Brain microvascular endothelial cell (primary cell): ENCODE measurements around the gene P2RY2.

ENCODE experiments used
- DNase-seq: peaks from one replicate; pipeline ENCODE4 v3.0.0-alpha.2; 2020
- H3K27ac ChIP-seq: fragments of 250-450 bp; sonication (Bioruptor Pico); 2 replicates; pipeline ENCODE4 v1.5.1; 2020; ENCODE audit warnings: mild to moderate bottlenecking, moderate library complexity
- H3K27me3 ChIP-seq: fragments of 250-450 bp; sonication (Bioruptor Pico); replicated peaks from 2 replicates; pipeline ENCODE4 v1.5.1; 2020; ENCODE audit warnings: mild to moderate bottlenecking
- H3K36me3 ChIP-seq: fragments of 250-450 bp; sonication (Bioruptor Pico); replicated peaks from 2 replicates; pipeline ENCODE4 v1.5.1; 2020; ENCODE audit warnings: mild to moderate bottlenecking
- H3K4me3 ChIP-seq: 2 replicates; pipeline ENCODE4 v1.5.1; 2011; ENCODE audit warnings: low read depth, mild to moderate bottlenecking, control low read depth, low read length, moderate library complexity
- CTCF ChIP-seq: IDR thresholded peaks from 2 replicates; pipeline ENCODE4 v1.5.1; 2011; ENCODE audit warnings: low read depth, mild to moderate bottlenecking, moderate library complexity, low read length, control low read depth, inconsistent platforms; ENCODE audit errors: missing control alignments
- in situ Hi-C: cut with HindIII; loops from 2 replicates; pipeline ENCODE4 v1.10.0; 2017; ENCODE audit warnings: low sequenced_read_pairs, low pct_ligation_motif_present

P2RY2 gene

GRCh38 chr11:73173755-73174494, 44.2 kb upstream of the P2RY2 start:
- in situ Hi-C loops: no loop called here
- H3K4me3 ChIP-seq: no peak overlapping the region
- H3K27ac ChIP-seq: no peak overlapping the region
- no peak for TF ChIP-seq CTCF
- no peaks in the 10 kb centered on the region for H3K36me3 ChIP-seq
- DNase-seq: no peak
- no peaks in the 10 kb centered on the region for H3K27me3 ChIP-seq

GRCh38 chr11:73174495-73174791, 43.6 kb upstream of the P2RY2 start:
- no peak overlapping the region for H3K4me3 ChIP-seq
- no peak for DNase-seq
- no peak for TF ChIP-seq CTCF
- H3K36me3 ChIP-seq: no peaks in the 10 kb centered on the region
- H3K27me3 ChIP-seq: no peaks in the 10 kb centered on the region
- in situ Hi-C loops: no loop called here
- H3K27ac ChIP-seq: no peak overlapping the region

- H3K27me3 ChIP-seq: no peaks in the 10 kb centered on the region
- in situ Hi-C loops: loop anchor here (25.0 kb wide), 1 partner anchor 338 kb away; no protein-coding TSS in a partner anchor
- no peak for TF ChIP-seq CTCF
- H3K36me3 ChIP-seq: no peaks in the 10 kb centered on the region
- DNase-seq: no peak
- no peak overlapping the region for H3K4me3 ChIP-seq
- no peak overlapping the region for H3K27ac ChIP-seq
Observed at GRCh38 chr11:73175551-73176144, 42.4 kb upstream of the P2RY2 start.

GRCh38 chr11:73176145-73176873, 41.8 kb upstream of the P2RY2 start:
- H3K4me3 ChIP-seq: no peak overlapping the region
- no peak for TF ChIP-seq CTCF
- no peaks in the 10 kb centered on the region for H3K27me3 ChIP-seq
- no peaks in the 10 kb centered on the region for H3K36me3 ChIP-seq
- in situ Hi-C loops: loop anchor here (25.0 kb wide), 1 partner anchor 339 kb away; no protein-coding TSS in a partner anchor
- H3K27ac ChIP-seq: no peak overlapping the region
- DNase-seq: no peak

- no peaks in the 10 kb centered on the region for H3K36me3 ChIP-seq
- no peak for TF ChIP-seq CTCF
- no peak overlapping the region for H3K27ac ChIP-seq
- DNase-seq: no peak
- in situ Hi-C loops: loop anchor here (25.0 kb wide), 1 partner anchor 340 kb away; no protein-coding TSS in a partner anchor
- no peaks in the 10 kb centered on the region for H3K27me3 ChIP-seq
- no peak overlapping the region for H3K4me3 ChIP-seq
Observed at GRCh38 chr11:73176874-73177155, 41.3 kb upstream of the P2RY2 start.
